Tibial artery (tissue), 4 donors: ENCODE results near the gene DAND5.

ENCODE experiments used
- DNase-seq, 2 donors: peaks; one replicate each; pipeline ENCODE4 v3.0.0-alpha.2; 2019
- H3K27ac ChIP-seq, 2 donors: fragments of 200-600 bp; sonication (generic) in 1 of 2; 1 replicate in 1 of 2; 2 replicates in 1 of 2; pipeline ENCODE4 v1.5.1; 2018 to 2019; ENCODE audit warnings: mild to moderate bottlenecking in 1 of 2
- H3K27me3 ChIP-seq, 2 donors: fragments of 200-600 bp; sonication (generic) in 1 of 2; one replicate each; pipeline versions ENCODE4 v1.5.1 to v1.6.0; 2016 to 2019
- H3K36me3 ChIP-seq, 3 donors: fragments of 200-600 bp; sonication (generic) in 2 of 3; one replicate each; pipeline ENCODE4 v1.5.1; 2016 to 2019; ENCODE audit warnings: mild to moderate bottlenecking in 2 of 3
- H3K4me1 ChIP-seq, 4 donors: fragments of 200-600 bp; sonication (generic) in 2 of 4; 1 replicate in 3 of 4; 2 replicates in 1 of 4; pipeline ENCODE4 v1.5.1; 2016 to 2019
- H3K4me3 ChIP-seq, 2 donors: fragments of 200-600 bp; sonication (generic) in 1 of 2; 1 replicate in 1 of 2; 2 replicates in 1 of 2; pipeline ENCODE4 v1.5.1; 2018 to 2019; ENCODE audit warnings: mild to moderate bottlenecking in 2 of 2
- H3K9me3 ChIP-seq, 3 donors: fragments of 200-600 bp; sonication (generic) in 1 of 3; one replicate each; pipeline ENCODE4 v1.5.1; 2016 to 2019
- intact Hi-C: fragments of 100-400 bp; cut with DNase I; formaldehyde crosslinking; loops from one replicate; pipeline ENCODE4 v1.15.0; 2023; ENCODE audit warnings: low total_unique reads
- TF ChIP-seq, protein P1 (sequence below), 2 experiments: fragments of 200-600 bp in 1 of 2; fragments of 450-650 bp in 1 of 2; IDR thresholded peaks; one replicate each; pipeline ENCODE4 v1.5.1; 2017 to 2019; ENCODE audit warnings: antibody characterized with exemption in 2 of 2, mild to moderate bottlenecking in 1 of 2, moderate library complexity in 1 of 2

Gene DAND5

DNA sequence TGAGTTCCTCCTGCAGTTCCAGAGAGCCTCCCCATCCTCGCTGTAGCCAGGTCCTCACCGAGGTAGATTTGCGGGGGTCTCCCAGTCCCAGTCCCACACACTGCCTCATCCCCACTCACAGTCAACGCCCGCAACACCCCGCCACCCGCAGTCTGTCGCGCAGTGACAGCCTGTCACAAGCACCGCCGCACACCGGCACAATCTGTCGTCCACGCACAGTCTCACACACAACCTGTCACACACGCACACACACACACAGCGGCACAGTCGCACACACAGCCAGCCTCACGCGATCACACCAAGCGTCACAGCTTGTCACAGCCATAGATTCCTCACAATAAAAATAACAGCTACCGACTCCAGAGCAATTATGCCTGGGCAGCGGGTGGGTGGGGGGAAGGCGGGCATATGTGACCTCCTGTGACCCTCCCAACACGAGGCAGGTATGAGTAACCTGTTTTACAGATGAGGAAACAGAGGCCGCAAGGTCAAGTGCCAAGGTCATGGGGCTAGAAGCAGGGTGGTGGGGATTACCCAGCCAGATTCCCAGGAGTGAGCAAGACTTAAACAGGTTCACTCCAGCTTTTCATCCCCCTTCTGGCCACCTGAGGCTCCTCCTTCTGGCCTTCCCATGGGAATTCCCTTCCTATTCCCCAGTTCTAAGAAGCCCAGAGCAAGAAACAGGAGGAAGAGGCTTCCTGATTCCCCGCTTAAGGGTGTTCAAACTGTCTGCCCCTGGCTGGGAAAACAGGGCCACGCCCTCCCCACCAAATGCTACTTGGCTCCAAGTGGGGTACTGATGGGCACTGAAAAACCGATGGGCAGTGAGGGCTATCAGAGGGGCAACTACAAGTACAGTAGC is 39.8 kb downstream of the DAND5 start:
- Histone ChIP-seq H3K4me3 (peak overlapping the region; percentile 13 to 16), H3K27ac (peak overlapping the region; percentile 88 to 99), H3K4me1 (peaks cover 0 to 100% (median 90%) of the 10 kb centered on the region in 4 donors), H3K36me3 (peaks cover 0 to 5% (median 0%) of the 10 kb centered on the region in 3 donors), H3K9me3 (no peaks in the 10 kb centered on the region), H3K27me3 (no peaks in the 10 kb centered on the region)
- intact Hi-C loops: no loop called here
- no peak for DNase-seq
- TF ChIP-seq, protein P1, sequence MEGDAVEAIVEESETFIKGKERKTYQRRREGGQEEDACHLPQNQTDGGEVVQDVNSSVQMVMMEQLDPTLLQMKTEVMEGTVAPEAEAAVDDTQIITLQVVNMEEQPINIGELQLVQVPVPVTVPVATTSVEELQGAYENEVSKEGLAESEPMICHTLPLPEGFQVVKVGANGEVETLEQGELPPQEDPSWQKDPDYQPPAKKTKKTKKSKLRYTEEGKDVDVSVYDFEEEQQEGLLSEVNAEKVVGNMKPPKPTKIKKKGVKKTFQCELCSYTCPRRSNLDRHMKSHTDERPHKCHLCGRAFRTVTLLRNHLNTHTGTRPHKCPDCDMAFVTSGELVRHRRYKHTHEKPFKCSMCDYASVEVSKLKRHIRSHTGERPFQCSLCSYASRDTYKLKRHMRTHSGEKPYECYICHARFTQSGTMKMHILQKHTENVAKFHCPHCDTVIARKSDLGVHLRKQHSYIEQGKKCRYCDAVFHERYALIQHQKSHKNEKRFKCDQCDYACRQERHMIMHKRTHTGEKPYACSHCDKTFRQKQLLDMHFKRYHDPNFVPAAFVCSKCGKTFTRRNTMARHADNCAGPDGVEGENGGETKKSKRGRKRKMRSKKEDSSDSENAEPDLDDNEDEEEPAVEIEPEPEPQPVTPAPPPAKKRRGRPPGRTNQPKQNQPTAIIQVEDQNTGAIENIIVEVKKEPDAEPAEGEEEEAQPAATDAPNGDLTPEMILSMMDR (IDR thresholded peaks at IDR 0.05): no peak

DNA sequence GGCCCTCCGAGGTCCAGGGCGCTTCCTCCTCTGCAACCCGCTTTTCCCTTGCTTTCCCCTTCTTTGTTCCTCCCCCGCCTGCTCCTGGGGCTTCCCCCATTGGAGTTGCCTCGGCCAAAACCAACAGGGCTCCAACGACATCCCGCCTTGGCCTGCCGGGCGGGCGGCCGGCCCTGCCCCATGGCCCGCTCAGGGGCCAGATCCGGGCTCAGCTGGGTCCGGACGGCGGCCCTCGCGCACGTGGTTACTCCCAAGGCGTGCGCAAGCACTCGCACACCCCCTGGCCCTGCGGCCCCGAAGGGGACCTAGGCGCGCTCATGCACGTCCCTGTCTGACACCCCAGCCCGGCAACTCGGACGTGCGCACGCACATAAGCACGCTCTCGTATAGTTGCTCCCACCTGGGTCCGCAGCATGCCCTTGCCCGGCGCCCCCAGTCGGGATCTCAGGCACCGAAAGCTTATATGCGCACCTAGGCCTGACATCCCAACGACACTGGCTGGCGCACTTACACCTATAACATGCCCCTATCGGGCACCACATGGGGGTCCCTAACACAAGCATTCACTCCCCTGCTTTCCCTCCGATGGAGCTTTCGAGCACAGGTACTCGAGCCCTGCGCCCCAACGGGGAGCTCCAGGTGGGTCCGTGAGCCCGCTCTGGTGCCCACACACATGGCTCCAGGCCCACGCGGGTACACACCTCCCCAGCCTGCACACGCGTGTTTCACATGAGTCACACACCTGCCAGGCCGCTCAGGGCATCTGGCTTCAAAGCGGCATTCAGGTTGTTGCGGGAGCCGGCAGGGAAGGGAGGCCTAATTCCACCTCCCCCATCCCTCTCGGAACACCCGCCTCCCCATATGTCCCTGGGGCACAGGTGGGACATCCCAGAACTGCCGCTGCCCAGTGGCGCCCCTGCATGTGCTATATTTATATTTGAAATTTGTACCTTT is 40.9 kb downstream of the DAND5 start:
- H3K36me3 ChIP-seq: peaks cover 0 to 5% (median 0%) of the 10 kb centered on the region in 3 donors
- intact Hi-C loops: no loop called here
- peak; percentile 83 to 96 for DNase-seq
- TF ChIP-seq, protein P1 (IDR thresholded peaks at IDR 0.05): no peak
- H3K4me1 ChIP-seq: peaks cover 0 to 100% (median 90%) of the 10 kb centered on the region in 4 donors
- H3K27ac ChIP-seq: peak overlapping the region; percentile 88 to 99
- no peaks in the 10 kb centered on the region for H3K9me3 ChIP-seq
- H3K4me3 ChIP-seq: peak overlapping the region; percentile 16 to 24
- no peaks in the 10 kb centered on the region for H3K27me3 ChIP-seq

GRCh38 chr19:13010992-13011652 is 41.7 kb downstream of the DAND5 start:
- H3K27ac ChIP-seq: peak overlapping the region; percentile 88 to 99
- no peaks in the 10 kb centered on the region for H3K27me3 ChIP-seq
- H3K36me3 ChIP-seq: peaks cover 0 to 5% (median 0%) of the 10 kb centered on the region in 3 donors
- intact Hi-C loops: no loop called here
- DNase-seq: no peak
- no peak overlapping the region for H3K4me3 ChIP-seq
- H3K4me1 ChIP-seq: peaks cover 0 to 100% (median 90%) of the 10 kb centered on the region in 4 donors
- TF ChIP-seq, protein P1 (IDR thresholded peaks at IDR 0.05): no peak
- no peaks in the 10 kb centered on the region for H3K9me3 ChIP-seq

GRCh38 chr19:13011653-13012389 is 42.4 kb downstream of the DAND5 start:
- TF ChIP-seq, protein P1 (IDR thresholded peaks at IDR 0.05): no peak
- intact Hi-C loops: no loop called here
- Histone ChIP-seq H3K4me3 (peak overlapping the region; percentile 44 to 54), H3K36me3 (peaks cover 0 to 5% (median 0%) of the 10 kb centered on the region in 3 donors), H3K9me3 (no peaks in the 10 kb centered on the region), H3K27me3 (no peaks in the 10 kb centered on the region), H3K27ac (peak overlapping the region; percentile 88 to 99), H3K4me1 (peaks cover 0 to 100% (median 88%) of the 10 kb centered on the region in 4 donors)
- no peak for DNase-seq

DNA sequence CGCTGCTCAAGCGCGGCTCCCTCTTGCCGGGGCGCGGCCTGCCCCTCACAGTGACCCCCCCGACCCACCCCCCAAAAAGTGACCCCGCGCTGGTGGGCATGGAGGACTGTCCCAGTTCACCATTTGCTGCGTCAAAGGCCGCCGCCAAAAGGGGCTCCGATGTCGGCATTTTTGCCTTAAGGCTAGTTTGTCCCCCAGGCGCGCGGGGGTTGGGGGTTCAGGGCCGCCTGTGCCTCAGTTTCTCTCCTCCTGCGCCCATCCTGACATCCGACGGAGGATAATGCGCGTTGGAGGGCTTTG is 43.0 kb downstream of the DAND5 start:
- intact Hi-C loops: no loop called here
- Histone ChIP-seq H3K4me3 (peak overlapping the region; percentile 44 to 54), H3K4me1 (peaks cover 0 to 100% (median 88%) of the 10 kb centered on the region in 4 donors), H3K9me3 (no peaks in the 10 kb centered on the region), H3K27ac (peak overlapping the region; percentile 88 to 99), H3K36me3 (peaks cover 0 to 5% (median 0%) of the 10 kb centered on the region in 3 donors), H3K27me3 (no peaks in the 10 kb centered on the region)
- TF ChIP-seq, protein P1 (IDR thresholded peaks at IDR 0.05): no peak
- no peak for DNase-seq
